Measurements from ENCODE around the gene BRF1. TPM values are rescaled to one million over a fixed set of nuclear protein-coding genes. Genes with fewer than 3 reads are reported as not detected.

The BRF1 gene
- total RNA-seq, 1 donor from 2014 or later, result 16.9 TPM

DNA sequence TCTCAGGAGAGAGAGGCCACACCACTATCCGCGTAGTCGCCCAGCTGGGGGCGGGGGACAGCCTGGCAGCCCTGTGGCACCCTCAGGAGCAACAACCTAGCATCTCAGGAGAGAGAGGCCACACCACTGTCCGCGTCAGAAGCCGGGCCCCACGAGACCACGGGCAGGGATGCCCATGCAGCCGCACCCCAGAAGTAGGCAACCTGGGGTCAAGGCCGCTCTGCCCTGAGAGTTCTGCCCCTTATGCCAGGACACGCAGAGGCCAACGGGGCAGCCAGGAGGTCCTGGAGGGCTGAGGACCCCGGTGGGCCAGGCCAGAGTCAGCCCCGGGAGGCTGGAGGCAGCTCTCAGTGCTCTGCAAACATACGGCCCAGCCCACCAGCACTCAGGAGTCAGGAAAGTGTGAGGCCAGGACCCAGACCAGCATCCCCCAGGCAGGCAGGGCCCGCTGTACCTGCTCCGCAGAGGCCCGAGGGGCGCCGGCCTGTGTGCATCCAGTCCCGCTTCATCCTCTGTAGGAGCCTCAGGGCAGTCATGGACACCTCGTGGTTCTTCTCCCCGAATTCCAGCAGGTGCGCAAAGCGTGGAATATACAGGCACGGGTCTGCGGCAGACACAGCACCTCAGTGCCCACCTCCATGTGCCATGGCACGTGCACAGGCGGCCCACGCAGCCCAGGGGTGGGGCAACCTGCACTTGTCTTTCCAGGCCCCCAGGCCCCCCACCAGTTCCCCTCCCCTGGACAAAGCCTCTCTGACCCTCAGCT, 59.8 kb downstream of the BRF1 start:
- no peaks in the 10 kb centered on the region for H3F3A ChIP-seq (ENCODE audit: low read depth)
- no peak overlapping the region for H3K27ac ChIP-seq
- peaks cover 28% of the 10 kb centered on the region for H3K79me2 ChIP-seq (ENCODE audit: low read depth)
- no peak overlapping the region for H3K4me3 ChIP-seq
- Mint-ChIP-seq H3K9me3 (no peaks in the 10 kb centered on the region), H3K36me3 (peaks cover 8% of the 10 kb centered on the region), H3K4me3 (no peak overlapping the region), H3K27me3 (ENCODE audit: insufficient read depth, low read depth) (no peaks in the 10 kb centered on the region), H3K27ac (no peak overlapping the region), H3K4me1 (no peaks in the 10 kb centered on the region)
- no peaks in the 10 kb centered on the region for H3K27me3 ChIP-seq
- no peaks in the 10 kb centered on the region for H3K9me3 ChIP-seq (ENCODE audit: low read depth)
- H3K9ac ChIP-seq, result no peak overlapping the region
- peaks cover 6% of the 10 kb centered on the region for H4K20me1 ChIP-seq (ENCODE audit: low read depth)
- no peaks in the 10 kb centered on the region for H3K4me1 ChIP-seq
- TF ChIP-seq EZH2 (IDR thresholded peaks at IDR 0.05) (no peak), EZH2phosphoT487 (IDR thresholded peaks at IDR 0.05) (no peak)
- TF ChIP-seq, protein P1, sequence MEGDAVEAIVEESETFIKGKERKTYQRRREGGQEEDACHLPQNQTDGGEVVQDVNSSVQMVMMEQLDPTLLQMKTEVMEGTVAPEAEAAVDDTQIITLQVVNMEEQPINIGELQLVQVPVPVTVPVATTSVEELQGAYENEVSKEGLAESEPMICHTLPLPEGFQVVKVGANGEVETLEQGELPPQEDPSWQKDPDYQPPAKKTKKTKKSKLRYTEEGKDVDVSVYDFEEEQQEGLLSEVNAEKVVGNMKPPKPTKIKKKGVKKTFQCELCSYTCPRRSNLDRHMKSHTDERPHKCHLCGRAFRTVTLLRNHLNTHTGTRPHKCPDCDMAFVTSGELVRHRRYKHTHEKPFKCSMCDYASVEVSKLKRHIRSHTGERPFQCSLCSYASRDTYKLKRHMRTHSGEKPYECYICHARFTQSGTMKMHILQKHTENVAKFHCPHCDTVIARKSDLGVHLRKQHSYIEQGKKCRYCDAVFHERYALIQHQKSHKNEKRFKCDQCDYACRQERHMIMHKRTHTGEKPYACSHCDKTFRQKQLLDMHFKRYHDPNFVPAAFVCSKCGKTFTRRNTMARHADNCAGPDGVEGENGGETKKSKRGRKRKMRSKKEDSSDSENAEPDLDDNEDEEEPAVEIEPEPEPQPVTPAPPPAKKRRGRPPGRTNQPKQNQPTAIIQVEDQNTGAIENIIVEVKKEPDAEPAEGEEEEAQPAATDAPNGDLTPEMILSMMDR (IDR thresholded peaks at IDR 0.05), result no peak
- H3K36me3 ChIP-seq, result no peaks in the 10 kb centered on the region
- H2AFZ ChIP-seq (replicated peaks), result no peak overlapping the region
- H3K4me2 ChIP-seq, result no peak overlapping the region
- DNase-seq (ENCODE audit: low spot score), result no peak

DNA sequence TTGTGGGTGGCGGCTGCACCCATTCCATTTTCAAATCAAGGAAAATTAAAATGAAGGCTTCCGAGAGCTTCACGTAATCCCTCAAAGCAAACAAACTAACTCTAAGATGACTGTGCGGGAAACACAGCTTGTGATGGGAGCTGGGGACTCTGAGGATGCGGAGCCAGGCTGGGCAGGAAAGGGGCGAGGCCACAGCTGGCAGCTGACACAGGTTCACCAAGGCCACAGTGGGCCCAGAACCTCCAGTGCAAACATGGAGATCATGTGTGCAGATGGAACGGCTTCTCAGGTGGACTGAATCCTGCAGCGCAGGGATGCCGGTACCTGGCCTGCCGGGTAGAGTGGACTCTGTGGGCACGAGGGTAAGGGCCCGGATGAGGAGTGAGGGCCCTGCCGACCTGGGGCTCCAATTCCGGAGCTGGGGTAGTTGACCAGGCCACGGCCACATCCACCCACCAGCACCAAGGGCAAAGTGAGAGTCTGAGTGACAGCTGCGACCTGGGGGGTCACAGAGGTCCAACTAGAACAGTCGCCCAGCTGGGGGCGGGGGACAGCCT, 71.6 kb downstream of the BRF1 start:
- no peaks in the 10 kb centered on the region for H3K27me3 Mint-ChIP-seq (ENCODE audit: insufficient read depth, low read depth)
- Histone ChIP-seq H3K9me3 (ENCODE audit: low read depth) (no peaks in the 10 kb centered on the region), H2AFZ (replicated peaks) (no peak overlapping the region), H3F3A (ENCODE audit: low read depth) (no peaks in the 10 kb centered on the region), H3K36me3 (no peaks in the 10 kb centered on the region), H3K9ac (no peak overlapping the region), H3K79me2 (ENCODE audit: low read depth) (peaks cover 3% of the 10 kb centered on the region), H4K20me1 (ENCODE audit: low read depth) (no peaks in the 10 kb centered on the region), H3K4me1 (no peaks in the 10 kb centered on the region), H3K27me3 (no peaks in the 10 kb centered on the region), H3K27ac (no peak overlapping the region), H3K4me2 (no peak overlapping the region), H3K4me3 (no peak overlapping the region)
- H3K27ac Mint-ChIP-seq, result no peak overlapping the region
- H3K4me1 Mint-ChIP-seq, result peaks cover 3% of the 10 kb centered on the region
- H3K4me3 Mint-ChIP-seq, result no peak overlapping the region
- TF ChIP-seq EZH2phosphoT487 (IDR thresholded peaks at IDR 0.05), result no peak
- no peak for TF ChIP-seq EZH2 (IDR thresholded peaks at IDR 0.05)
- TF ChIP-seq, protein P1 (IDR thresholded peaks at IDR 0.05), result no peak
- DNase-seq (ENCODE audit: low spot score), result no peak
- H3K36me3 Mint-ChIP-seq, result peaks cover 4% of the 10 kb centered on the region
- H3K9me3 Mint-ChIP-seq, result no peaks in the 10 kb centered on the region

DNA sequence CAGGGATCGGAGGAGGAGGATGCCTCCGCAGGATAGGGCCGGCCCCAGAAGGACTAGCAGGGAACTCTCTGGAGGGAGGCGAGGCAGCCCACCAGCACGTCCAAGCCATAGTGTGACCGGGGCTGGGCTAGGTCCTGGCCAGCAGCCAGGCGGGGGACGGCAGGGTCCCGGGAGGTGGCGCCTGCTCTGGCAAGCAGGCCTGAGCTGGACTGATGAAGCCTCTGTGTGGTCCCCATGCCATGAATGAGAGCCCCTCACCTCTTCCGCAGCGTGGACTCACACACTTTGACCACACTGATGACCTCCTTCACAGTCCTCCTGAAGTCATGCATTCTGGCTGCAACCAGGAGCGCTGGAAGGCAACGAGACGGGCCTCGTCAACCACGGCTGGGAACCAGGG, 72.2 kb downstream of the BRF1 start:
- Histone ChIP-seq H3K9me3 (ENCODE audit: low read depth) (no peaks in the 10 kb centered on the region), H3K27ac (no peak overlapping the region), H3K4me3 (no peak overlapping the region), H3K79me2 (ENCODE audit: low read depth) (peaks cover 3% of the 10 kb centered on the region), H2AFZ (replicated peaks) (no peak overlapping the region), H4K20me1 (ENCODE audit: low read depth) (no peaks in the 10 kb centered on the region), H3F3A (ENCODE audit: low read depth) (no peaks in the 10 kb centered on the region), H3K27me3 (no peaks in the 10 kb centered on the region), H3K36me3 (no peaks in the 10 kb centered on the region), H3K9ac (no peak overlapping the region), H3K4me2 (no peak overlapping the region), H3K4me1 (no peaks in the 10 kb centered on the region)
- no peak for DNase-seq (ENCODE audit: low spot score)
- peaks cover 8% of the 10 kb centered on the region for H3K36me3 Mint-ChIP-seq
- H3K4me1 Mint-ChIP-seq, result peaks cover 3% of the 10 kb centered on the region
- no peak overlapping the region for H3K4me3 Mint-ChIP-seq
- TF ChIP-seq, protein P1 (IDR thresholded peaks at IDR 0.05), result no peak
- TF ChIP-seq EZH2 (IDR thresholded peaks at IDR 0.05), result no peak
- no peak for TF ChIP-seq EZH2phosphoT487 (IDR thresholded peaks at IDR 0.05)
- no peaks in the 10 kb centered on the region for H3K9me3 Mint-ChIP-seq
- H3K27me3 Mint-ChIP-seq (ENCODE audit: insufficient read depth, low read depth), result no peaks in the 10 kb centered on the region
- H3K27ac Mint-ChIP-seq, result no peak overlapping the region
